SK-N-SH (cell line): ENCODE measurements around the gene ATP6V1C2. TPM values are rescaled to one million over a fixed set of nuclear protein-coding genes. Genes with fewer than 3 reads are reported as not detected.

Experiments
- CTCF ChIA-PET: fragments of 300-600, 350-600 bp; formaldehyde crosslinking; extraction: SDS; loops from one replicate; lab custom pipeline; 2021; lab: Yijun Ruan, JAX
- POLR2A ChIA-PET: fragments of 350-600 bp; sonication (Branson Sonifier 250); formaldehyde crosslinking; extraction: SDS; loops from one replicate; lab custom pipeline; 2020; ENCODE audit warnings: antibody characterized with exemption, inconsistent platforms; lab: Yijun Ruan, JAX
- DNase-seq: peaks from one replicate; pipeline ENCODE4 v3.0.0; 2012
- H2AFZ ChIP-seq: fragments of 200-600 bp; sonication (generic); 2 replicates; pipeline ENCODE4 v1.8.1; 2016; ENCODE audit warnings: antibody characterized with exemption, mild to moderate bottlenecking, low read depth
- H3F3A ChIP-seq: fragments of 200-600 bp; sonication (generic); replicated peaks from 2 replicates; pipeline ENCODE3; 2016; ENCODE audit warnings: antibody characterized with exemption, mild to moderate bottlenecking; ENCODE audit not compliant: insufficient read depth
- H3K27ac ChIP-seq, 2 experiments: fragments of 200-500 bp in 1 of 2; fragments of 200-600 bp in 1 of 2; sonication (Bioruptor generic) in 1 of 2; sonication (generic), shearing (Covaris generic) in 1 of 2; 2 replicates each; pipeline versions ENCODE4 v1.5.1 to v1.6.1; 2014 to 2016; ENCODE audit warnings: low read depth in 2 of 2, inconsistent platforms in 1 of 2, low read length in 1 of 2, mild to moderate bottlenecking in 1 of 2, mixed read lengths in 1 of 2
- H3K27me3 ChIP-seq: fragments of 200-600 bp; sonication (generic), shearing (Covaris generic); 2 replicates; pipeline ENCODE4 v1.6.1; 2016; ENCODE audit warnings: mixed run types; ENCODE audit not compliant: insufficient read depth
- H3K36me3 ChIP-seq, 2 experiments: fragments of 200-500 bp in 1 of 2; fragments of 200-600 bp in 1 of 2; sonication (Bioruptor generic) in 1 of 2; sonication (generic) in 1 of 2; replicated peaks in 1 of 2; 2 replicates each; pipeline versions ENCODE3 to v1.5.1; 2014 to 2016; ENCODE audit warnings: low read length in 1 of 2, mild to moderate bottlenecking in 1 of 2; ENCODE audit not compliant: insufficient read depth in 2 of 2, control insufficient read depth in 1 of 2
- H3K4me1 ChIP-seq, 2 experiments: fragments of 200-500 bp in 1 of 2; fragments of 200-600 bp in 1 of 2; sonication (Bioruptor generic) in 1 of 2; sonication (generic), shearing (Covaris generic) in 1 of 2; 2 replicates each; pipeline versions ENCODE4 v1.5.1 to v1.6.1; 2014 to 2016; ENCODE audit warnings: low read depth in 1 of 2, low read length in 1 of 2, mixed run types in 1 of 2; ENCODE audit not compliant: insufficient read depth in 2 of 2, control insufficient read depth in 1 of 2
- H3K4me2 ChIP-seq: fragments of 200-600 bp; sonication (generic), shearing (Covaris generic); 2 replicates; pipeline ENCODE4 v1.6.1; 2017; ENCODE audit warnings: mixed run types
- H3K4me3 ChIP-seq, 2 experiments: fragments of 200-500 bp in 1 of 2; fragments of 200-600 bp in 1 of 2; sonication (Bioruptor generic) in 1 of 2; sonication (generic), shearing (Covaris generic) in 1 of 2; 2 replicates each; pipeline versions ENCODE4 v1.5.1 to v1.8.1; 2014 to 2016; ENCODE audit warnings: low read depth in 2 of 2, inconsistent platforms in 1 of 2, low read length in 1 of 2, mild to moderate bottlenecking in 1 of 2, mixed read lengths in 1 of 2, moderate library complexity in 1 of 2
- H3K79me2 ChIP-seq: fragments of 200-600 bp; sonication (generic); 2 replicates; pipeline ENCODE4 v1.8.1; 2017; ENCODE audit warnings: mild to moderate bottlenecking; ENCODE audit not compliant: insufficient read depth
- H3K9ac ChIP-seq: fragments of 200-600 bp; sonication (generic); 2 replicates; pipeline ENCODE4 v1.6.1; 2017; ENCODE audit warnings: mixed run types
- H3K9me2 ChIP-seq: fragments of 200-600 bp; sonication (generic); 2 replicates; pipeline ENCODE4 v1.6.1; 2017; ENCODE audit warnings: mixed run types
- H3K9me3 ChIP-seq: fragments of 200-600 bp; sonication (generic); 2 replicates; pipeline ENCODE4 v1.6.1; 2017; ENCODE audit warnings: mixed run types, mild to moderate bottlenecking, moderate library complexity
- H4K20me1 ChIP-seq: fragments of 200-600 bp; sonication (generic); 2 replicates; pipeline ENCODE4 v1.6.1; 2017; ENCODE audit warnings: mild to moderate bottlenecking, mixed run types; ENCODE audit not compliant: insufficient read depth
- EP300 ChIP-seq, 2 experiments: IDR thresholded peaks; 2 replicates each; pipeline versions ENCODE4 v1.4.0 to v1.6.1; 2012; ENCODE audit warnings: borderline replicate concordance in 1 of 2, low read depth in 1 of 2, low read length in 1 of 2
- EZH2phosphoT487 ChIP-seq: fragments of 200-600 bp; sonication (generic); IDR thresholded peaks from 2 replicates; pipeline ENCODE4 v1.6.1; 2017; ENCODE audit warnings: low read depth, mixed run types, mild to moderate bottlenecking, antibody characterized with exemption, moderate library complexity, borderline replicate concordance
- FOSL2 ChIP-seq: IDR thresholded peaks from 2 replicates; pipeline ENCODE4 v1.4.0; 2012; ENCODE audit warnings: low read depth, mild to moderate bottlenecking, moderate library complexity, borderline replicate concordance
- FOXM1 ChIP-seq: IDR thresholded peaks from 2 replicates; pipeline ENCODE4 v1.4.0; 2012; ENCODE audit warnings: low read depth, mild to moderate bottlenecking
- GABPA ChIP-seq: IDR thresholded peaks from 2 replicates; pipeline ENCODE4 v1.4.0; 2012; ENCODE audit warnings: low read depth, mild to moderate bottlenecking
- GATA2 ChIP-seq: sonication (generic); formaldehyde crosslinking; IDR thresholded peaks from 2 replicates; pipeline ENCODE4 v1.5.0; 2020; ENCODE audit warnings: mild to moderate bottlenecking, missing genetic modification reagents
- IRF3 ChIP-seq: fragments of 150-350 bp; IDR thresholded peaks from 2 replicates; pipeline ENCODE4 v1.6.1; 2016; ENCODE audit warnings: mild to moderate bottlenecking, low read depth, low read length
- MAX ChIP-seq: IDR thresholded peaks from 2 replicates; pipeline ENCODE4 v1.4.0; 2012; ENCODE audit warnings: low read depth
- MXI1 ChIP-seq: IDR thresholded peaks from 2 replicates; pipeline ENCODE4 v1.6.1; 2012; ENCODE audit warnings: mild to moderate bottlenecking, low read depth, low read length, improper control_type of control experiment
- NRF1 ChIP-seq: IDR thresholded peaks from 2 replicates; pipeline ENCODE4 v1.6.1; 2012; ENCODE audit warnings: low read depth, mild to moderate bottlenecking, low read length
- POLR2AphosphoS5 ChIP-seq: IDR thresholded peaks from 2 replicates; pipeline ENCODE4 v1.6.1; 2012; ENCODE audit warnings: low read depth, low read length
- RCOR1 ChIP-seq: fragments of 150-350 bp; IDR thresholded peaks from 2 replicates; pipeline ENCODE4 v1.6.1; 2017; ENCODE audit warnings: antibody characterized with exemption, low read length
- RFX5 ChIP-seq: IDR thresholded peaks from 2 replicates; pipeline ENCODE4 v1.6.1; 2012; ENCODE audit warnings: mild to moderate bottlenecking, improper control_type of control experiment, low read length
- SIN3A ChIP-seq: IDR thresholded peaks from 2 replicates; pipeline ENCODE4 v1.6.1; 2012; ENCODE audit warnings: low read depth, mild to moderate bottlenecking, low read length, moderate library complexity, borderline replicate concordance
- SMC3 ChIP-seq: IDR thresholded peaks from 2 replicates; pipeline ENCODE4 v1.6.1; 2012; ENCODE audit warnings: low read depth, low read length, improper control_type of control experiment
- TCF12 ChIP-seq: IDR thresholded peaks from 2 replicates; pipeline ENCODE4 v1.4.0; 2012
- USF1 ChIP-seq: IDR thresholded peaks from 2 replicates; pipeline ENCODE4 v1.4.0; 2012; ENCODE audit warnings: low read depth, borderline replicate concordance
- USF2 ChIP-seq: fragments of 150-350 bp; IDR thresholded peaks from 2 replicates; pipeline ENCODE4 v1.6.1; 2017; ENCODE audit warnings: antibody characterized with exemption, low read length, low read depth, borderline replicate concordance
- ZBTB33 ChIP-seq: IDR thresholded peaks from 2 replicates; pipeline ENCODE4 v1.4.0; 2012; ENCODE audit warnings: low read depth, borderline replicate concordance
- WGBS: methylation state at CpG from one replicate; pipeline ENCODE4 v1.1.6; 2017; ENCODE audit warnings: low lambda C conversion rate; 5-methylcytosine and 5-hydroxymethylcytosine counted together
- polyA plus RNA-seq, 3 experiments: library from polyadenylated mRNA; depleted of rRNA; stranded (reverse); fragments of >200 nt; gene quantifications; 2 replicates each; pipeline ENCODE4 v1.2.3, GENCODE V29; 2012

Gene ATP6V1C2
- polyA plus RNA-seq, 1 of the 3 experiments (the other 2 are of a cell fraction): 0.12 TPM

- peak; percentile 39 for DNase-seq
- peaks cover 0 to 21% of the 10 kb centered on the region in 2 experiments; a peak in 1 of 4 replicates for H3K4me1 ChIP-seq
- no peaks in the 10 kb centered on the region for H3F3A ChIP-seq
- H3K9me2 ChIP-seq: no peaks in the 10 kb centered on the region
- no peak overlapping the region for H3K27ac ChIP-seq
- H3K79me2 ChIP-seq: no peaks in the 10 kb centered on the region
- H3K9ac ChIP-seq: no peak overlapping the region
- no peak overlapping the region for H2AFZ ChIP-seq
- H3K9me3 ChIP-seq: no peaks in the 10 kb centered on the region
- no peaks in the 10 kb centered on the region for H4K20me1 ChIP-seq
- 91% methylated on average over 13 of the region's 13 CpGs for WGBS
- TF ChIP-seq GATA2 (CRISPR knock-in tag) (no peak), MXI1 (no peak), EZH2phosphoT487 (no peak), USF1 (no peak), FOXM1 (no peak), USF2 (no peak), RCOR1 (no peak), TCF12 (no peak), GABPA (no peak), SIN3A (no peak)
- POLR2A ChIA-PET: no interaction called here
- CTCF ChIA-PET: interaction anchor here (1.4 kb wide), 1 partner anchor 60 kb away, joined by 4 read pairs; no protein-coding TSS in a partner anchor
- H3K36me3 ChIP-seq: no peaks in the 10 kb centered on the region
- H3K4me2 ChIP-seq: no peak overlapping the region
- 0 out of 2 replicates have a peak, but pooled peaks cover 5% of the 10 kb centered on the region for H3K27me3 ChIP-seq
- no peak overlapping the region for H3K4me3 ChIP-seq
Observed at GRCh38 chr2:10772868-10773215, 51.4 kb downstream of the ATP6V1C2 start.

- H3K4me3 ChIP-seq: no peak overlapping the region
- POLR2A ChIA-PET: interaction anchor here (1.1 kb wide), 1 partner anchor 38 kb away, joined by 3 read pairs; no protein-coding TSS in a partner anchor
- peak overlapping the region in 1 of 2 experiments; percentile 66; a peak in 2 of 4 replicates for H3K27ac ChIP-seq
- CTCF ChIA-PET: interaction anchor here (1.4 kb wide), 1 partner anchor 59 kb away, joined by 4 read pairs; no protein-coding TSS in a partner anchor
- no peak overlapping the region for H3K4me2 ChIP-seq
- no peaks in the 10 kb centered on the region for H3K9me2 ChIP-seq
- no peaks in the 10 kb centered on the region for H3K79me2 ChIP-seq
- DNase-seq: peak; percentile 71
- no peaks in the 10 kb centered on the region for H4K20me1 ChIP-seq
- no peak overlapping the region for H2AFZ ChIP-seq
- 62% methylated on average over 6 of the region's 8 CpGs for WGBS
- H3K36me3 ChIP-seq: peaks cover 0 to 4% of the 10 kb centered on the region in 2 experiments
- no peaks in the 10 kb centered on the region for H3K9me3 ChIP-seq
- no peak overlapping the region for H3K9ac ChIP-seq
- H3F3A ChIP-seq: no peaks in the 10 kb centered on the region
- H3K4me1 ChIP-seq: peaks cover 0 to 21% of the 10 kb centered on the region in 2 experiments; a peak in 1 of 4 replicates
- 0 out of 2 replicates have a peak, but pooled peaks cover 5% of the 10 kb centered on the region for H3K27me3 ChIP-seq
- TF ChIP-seq FOSL2 (no peak), IRF3 (no peak), ZBTB33 (no peak), SMC3 (no peak), NRF1 (no peak), USF2 (no peak), RCOR1 (no peak), RFX5 (no peak), POLR2AphosphoS5 (no peak), MAX (no peak), MXI1 (no peak), EP300 (IDR thresholded peaks at IDR 0.05; ENCODE audit: borderline replicate concordance in 1 of 2, low read depth in 1 of 2, low read length in 1 of 2) (no peak)
Observed at GRCh38 chr2:10773821-10774341, 52.5 kb downstream of the ATP6V1C2 start.
